Muscle of back (tissue), 13 donors: ENCODE measurements around the gene CUL4B. TPM values are rescaled to one million over a fixed set of nuclear protein-coding genes. Genes with fewer than 3 reads are reported as not detected.
"Not testable (repeated sequence)": the region's sequence is repeated elsewhere in the genome, so short reads cannot be mapped to it uniquely, and the experiment has no call there.

ENCODE experiments used
- DNase-seq, 3 donors: peaks; one replicate each; pipeline versions ENCODE4 v3.0.0 to v3.0.0-alpha.2; 2013
- long read RNA-seq, 9 donors: transcript quantifications; one replicate each; lab custom pipeline, GENCODE V29; 2026
- polyA plus RNA-seq, 10 donors: library from polyadenylated mRNA; unstranded; fragments of 120-200 nt; gene quantifications; one replicate each; pipeline ENCODE4 v1.2.1, GENCODE V29; 2013; ENCODE audit not compliant: insufficient read length in 10 of 10

Gene CUL4B
- 10 to 100 TPM; 25.2 to 42.7 (median 32.3) TPM for polyA plus RNA-seq
- long read RNA-seq, donor 1, full-length matches to known transcripts, result 3 of 3 reads
- long read RNA-seq, donor 1, partial matches to known transcripts, result 0 of 3 reads
- long read RNA-seq, donor 1, other reads (novel, unspliced or antisense), result 0 of 3 reads
- long read RNA-seq, donor 2, full-length matches to known transcripts, result 1 of 1 reads
- long read RNA-seq, donor 2, partial matches to known transcripts, result 0 of 1 reads
- long read RNA-seq, donor 2, other reads (novel, unspliced or antisense), result 0 of 1 reads
- long read RNA-seq, donor 3, result 0 reads
- long read RNA-seq, donor 4, result 0 reads
- long read RNA-seq, donor 5, full-length matches to known transcripts, result 4 of 93 reads
- long read RNA-seq, donor 5, partial matches to known transcripts, result 54 of 93 reads
- long read RNA-seq, donor 5, other reads (novel, unspliced or antisense), result 35 of 93 reads
- long read RNA-seq, donor 6, partial matches to known transcripts, result 0 of 1 reads
- long read RNA-seq, donor 6, other reads (novel, unspliced or antisense), result 0 of 1 reads
- long read RNA-seq, donor 7, full-length matches to known transcripts, result 3 of 56 reads
- long read RNA-seq, donor 7, partial matches to known transcripts, result 16 of 56 reads
- long read RNA-seq, donor 7, other reads (novel, unspliced or antisense), result 37 of 56 reads
- long read RNA-seq, donor 8, full-length matches to known transcripts, result 3 of 3 reads
- long read RNA-seq, donor 8, partial matches to known transcripts, result 0 of 3 reads
- long read RNA-seq, donor 8, other reads (novel, unspliced or antisense), result 0 of 3 reads
- long read RNA-seq, donor 9, result 0 reads

- peak; percentile 95 to 98 (median 96) for DNase-seq
Measured at GRCh38 chrX:120560842-120561633, at the start of gene CUL4B. Gene CUL4B, minus strand, starts transcription at chrX:120560962. Its CDS starts 324 bp downstream, at chrX:120560638.

GRCh38 chrX:120604361-120604782, 43.6 kb upstream of the CUL4B start:
- DNase-seq, result peak in 2 of 3 donors; percentile 20 to 27

- peak; percentile 89 to 95 (median 95) for DNase-seq
Measured at GRCh38 chrX:120603707-120604360, 43.1 kb upstream of the CUL4B start, which contains the start of gene MCTS1. Gene MCTS1, plus strand, starts transcription at chrX:120604101. Its CDS starts 136 bp downstream, at chrX:120604237.

- no peak for DNase-seq
Measured at GRCh38 chrX:120585702-120586101, 24.9 kb upstream of the CUL4B start.

GRCh38 chrX:120575379-120576114, 14.8 kb upstream of the CUL4B start:
- DNase-seq, result no peak

GRCh38 chrX:120573806-120574205, 13.0 kb upstream of the CUL4B start:
- DNase-seq, result not testable (repeated sequence)

- DNase-seq, result no peak
Measured at GRCh38 chrX:120570011-120570600, 9.3 kb upstream of the CUL4B start.

GRCh38 chrX:120568609-120569008, 7.8 kb upstream of the CUL4B start:
- no peak for DNase-seq

- no peak for DNase-seq
Measured at GRCh38 chrX:120568035-120568434, 7.3 kb upstream of the CUL4B start.

- no peak for DNase-seq
Measured at GRCh38 chrX:120566817-120567216, 6.1 kb upstream of the CUL4B start.

GRCh38 chrX:120564925-120565324, 4.2 kb upstream of the CUL4B start:
- DNase-seq, result no peak

- peak in 1 of 3 donors; percentile 22 for DNase-seq
Measured at GRCh38 chrX:120562569-120562926, 1.8 kb upstream of the CUL4B start.

GRCh38 chrX:120561634-120562568, 1.1 kb upstream of the CUL4B start:
- no peak for DNase-seq

GRCh38 chrX:120560405-120560841, 339 bp downstream of the CUL4B start:
- DNase-seq, result no peak

GRCh38 chrX:120559804-120560203, 958 bp downstream of the CUL4B start:
- DNase-seq, result no peak

GRCh38 chrX:120556251-120556650, 4.5 kb downstream of the CUL4B start:
- no peak for DNase-seq

- peak in 1 of 3 donors; percentile 79 for DNase-seq
Measured at GRCh38 chrX:120549483-120550452, 11.0 kb downstream of the CUL4B start.

- DNase-seq, result peak in 1 of 3 donors; percentile 1
Measured at GRCh38 chrX:120536061-120536460, 24.7 kb downstream of the CUL4B start.
